ENCODE results near the gene NACC1. TPM values are rescaled to one million over a fixed set of nuclear protein-coding genes. Genes with fewer than 3 reads are reported as not detected.
A peak's percentile ranks its signal among the peaks of the same experiment; 100 is the strongest.

The NACC1 gene
- total RNA-seq, 1 donor from 2014 or later: 33.8 TPM

- intact Hi-C loops (cut with DNase I): no loop called here
- DNase-seq (ENCODE audit: low spot score): no peak
These were observed 20.4 kb upstream of the NACC1 start for GRCh38 chr19:13097463-13098258.

- no peak for DNase-seq (ENCODE audit: low spot score)
- intact Hi-C loops (cut with DNase I): no loop called here
These were observed 19.6 kb upstream of the NACC1 start for GRCh38 chr19:13098277-13099072.

- DNase-seq (ENCODE audit: low spot score): peak; percentile 94
These were observed 18.7 kb upstream of the NACC1 start for GRCh38 chr19:13099073-13099999.

GRCh38 chr19:13100031-13100588 lies 18.0 kb upstream of the NACC1 start:
- no peak for DNase-seq (ENCODE audit: low spot score)
- intact Hi-C loops (cut with DNase I): no loop called here

More at GRCh38 chr19:13099073-13099999, 18.7 kb upstream of the NACC1 start:
- intact Hi-C loops (cut with DNase I): no loop called here

GRCh38 chr19:13100841-13101589 lies 17.0 kb upstream of the NACC1 start:
- DNase-seq (ENCODE audit: low spot score): no peak
- intact Hi-C loops (cut with DNase I): no loop called here

- no peak for DNase-seq (ENCODE audit: low spot score)
- intact Hi-C loops (cut with DNase I): loop anchor here (2.0 kb wide), 4 partner anchors 15 to 159 kb away; partner anchors contain the start of genes IER2, STX10 and TRMT1
These were observed 16.3 kb upstream of the NACC1 start for GRCh38 chr19:13101590-13102415.

- intact Hi-C loops (cut with DNase I): loop anchor here (2.0 kb wide), 4 partner anchors 14 to 158 kb away; partner anchors contain the start of genes IER2, STX10 and TRMT1
These were observed 15.7 kb upstream of the NACC1 start for GRCh38 chr19:13102416-13102665.

GRCh38 chr19:13102666-13103580 lies 15.1 kb upstream of the NACC1 start, which contains the start of gene LYL1:
LYL1 (minus strand) TSS chr19:13102858; CDS start chr19:13101171, 1,687 bp downstream.
- peak; percentile 96 for DNase-seq (ENCODE audit: low spot score)
- intact Hi-C loops (cut with DNase I): loop anchor here (2.0 kb wide), 4 partner anchors 14 to 158 kb away; partner anchors contain the start of genes IER2, STX10 and TRMT1

More at GRCh38 chr19:13102416-13102665, 15.7 kb upstream of the NACC1 start:
- no peak for DNase-seq (ENCODE audit: low spot score)

GRCh38 chr19:13103581-13104359 lies 14.3 kb upstream of the NACC1 start:
- intact Hi-C loops (cut with DNase I): loop anchor here (2.0 kb wide), 4 partner anchors 13 to 157 kb away; partner anchors contain the start of genes IER2, STX10 and TRMT1
- DNase-seq (ENCODE audit: low spot score): no peak

- intact Hi-C loops (cut with DNase I): no loop called here
- peak; percentile 91 for DNase-seq (ENCODE audit: low spot score)
These were observed 13.7 kb upstream of the NACC1 start for GRCh38 chr19:13104360-13104847.

- intact Hi-C loops (cut with DNase I): no loop called here
- DNase-seq (ENCODE audit: low spot score): no peak
These were observed 13.0 kb upstream of the NACC1 start for GRCh38 chr19:13104848-13105711.

- DNase-seq (ENCODE audit: low spot score): no peak
- intact Hi-C loops (cut with DNase I): no loop called here
These were observed 8.5 kb upstream of the NACC1 start for GRCh38 chr19:13109361-13110098.

- intact Hi-C loops (cut with DNase I): no loop called here
These were observed 7.9 kb upstream of the NACC1 start for GRCh38 chr19:13110099-13110610.

GRCh38 chr19:13112555-13112954 lies 5.5 kb upstream of the NACC1 start:
- no peak for DNase-seq (ENCODE audit: low spot score)
- intact Hi-C loops (cut with DNase I): no loop called here

More at GRCh38 chr19:13110099-13110610, 7.9 kb upstream of the NACC1 start:
- DNase-seq (ENCODE audit: low spot score): no peak

All from cardiac septum (tissue), 1 donor.